GM12878 (cell line): Measurements from ENCODE around the gene MYO15A. TPM values are rescaled to one million over a fixed set of nuclear protein-coding genes. Genes with fewer than 3 reads are reported as not detected.

ENCODE experiments used
- BCL11A ChIP-seq: IDR thresholded peaks from 2 replicates; pipeline ENCODE4 v1.6.1; 2011; ENCODE audit warnings: low read depth, low read length
- BRCA1 ChIP-seq: IDR thresholded peaks from 2 replicates; pipeline ENCODE4 v1.6.1; 2011; ENCODE audit warnings: low read depth, low read length, improper control_type of control experiment
- CHD2 ChIP-seq: IDR thresholded peaks from 2 replicates; pipeline ENCODE4 v1.6.1; 2011; ENCODE audit warnings: low read depth, low read length, improper control_type of control experiment, borderline replicate concordance
- CREB1 ChIP-seq: IDR thresholded peaks from 2 replicates; pipeline ENCODE4 v1.6.1; 2012; ENCODE audit warnings: low read depth, mild to moderate bottlenecking, inconsistent platforms
- EZH2 ChIP-seq: IDR thresholded peaks from 2 replicates; pipeline ENCODE4 v1.6.1; 2012; ENCODE audit warnings: low read depth, mild to moderate bottlenecking, control low read depth, inconsistent platforms, low read length, borderline replicate concordance; ENCODE audit not compliant: control insufficient read depth
- HCFC1 ChIP-seq: fragments of 150-350 bp; IDR thresholded peaks from 2 replicates; pipeline ENCODE4 v1.6.1; 2014; ENCODE audit warnings: low read length
- KAT2A ChIP-seq: conservative IDR thresholded peaks from 2 replicates; pipeline ENCODE4 v1.6.1; 2011; ENCODE audit warnings: low read depth, low read length; ENCODE audit not compliant: control insufficient read depth
- MXI1 ChIP-seq: fragments of 150-350 bp; IDR thresholded peaks from 2 replicates; pipeline ENCODE4 v1.6.1; 2011; ENCODE audit warnings: low read depth, mild to moderate bottlenecking, inconsistent platforms, low read length, improper control_type of control experiment
- NFYB ChIP-seq: IDR thresholded peaks from 2 replicates; pipeline ENCODE4 v1.6.1; 2011; ENCODE audit warnings: low read depth, mild to moderate bottlenecking, low read length, improper control_type of control experiment, moderate library complexity; ENCODE audit not compliant: insufficient read depth
- NRF1 ChIP-seq: conservative IDR thresholded peaks from 2 replicates; pipeline ENCODE4 v1.6.1; 2011; ENCODE audit warnings: mild to moderate bottlenecking, low read depth, low read length, improper control_type of control experiment
- PBX3 ChIP-seq: IDR thresholded peaks from 2 replicates; pipeline ENCODE4 v1.6.1; 2011; ENCODE audit warnings: mild to moderate bottlenecking, low read depth, low read length, moderate library complexity; ENCODE audit not compliant: insufficient replicate concordance
- PKNOX1 ChIP-seq: fragments of 450-650 bp; IDR thresholded peaks from 2 replicates; pipeline ENCODE4 v1.6.1; 2016; ENCODE audit warnings: mild to moderate bottlenecking
- POLR2AphosphoS2 ChIP-seq: IDR thresholded peaks from 2 replicates; pipeline ENCODE4 v1.6.1; 2011; ENCODE audit warnings: low read depth, mild to moderate bottlenecking, low read length, improper control_type of control experiment, moderate library complexity
- POLR2AphosphoS5 ChIP-seq: IDR thresholded peaks from 2 replicates; pipeline ENCODE4 v1.6.1; 2011; ENCODE audit warnings: mild to moderate bottlenecking, low read length, inconsistent platforms
- SIX5 ChIP-seq: IDR thresholded peaks from 2 replicates; pipeline ENCODE4 v1.6.1; 2011; ENCODE audit warnings: mild to moderate bottlenecking, low read depth, low read length, moderate library complexity; ENCODE audit not compliant: severe bottlenecking
- SP1 ChIP-seq: IDR thresholded peaks from one replicate; pipeline ENCODE4 v1.6.1; 2011; ENCODE audit warnings: low read depth, low read length
- SREBF2 ChIP-seq: IDR thresholded peaks from 2 replicates; pipeline ENCODE4 v1.6.1; 2012; ENCODE audit warnings: mild to moderate bottlenecking, low read length
- TARDBP ChIP-seq: IDR thresholded peaks from 2 replicates; pipeline ENCODE4 v1.6.1; 2016; ENCODE audit warnings: borderline replicate concordance
- polyA plus RNA-seq, 11 experiments: library from polyadenylated mRNA; depleted of rRNA in 4 of 11; unstranded in 6 of 11; stranded (reverse) in 5 of 11; fragments of >200 nt; fragmentation: Nextera tagmentation in 4 of 11; fragmentation: Illumina TruSeq in 1 of 11; extraction: Ambion mirVana in 4 of 11; extraction: Trizol in 1 of 11; gene quantifications; 1 replicate in 1 of 11; 2 replicates in 10 of 11; pipeline versions ENCODE4 v1.2.1 to v1.2.3, GENCODE V29; 2011 to 2016; ENCODE audit warnings: inconsistent platforms in 2 of 11, missing spikeins in 2 of 11, low read depth in 1 of 11
- total RNA-seq, 4 experiments: library from RNA; depleted of rRNA in 3 of 4; stranded (reverse); fragments of >200 nt in 3 of 4; fragmentation: Illumina TruSeq in 1 of 4; extraction: Trizol in 1 of 4; gene quantifications; 2 replicates each; pipeline versions ENCODE4 v1.2.1 to v1.2.3, GENCODE V29; 2013 to 2021

Gene MYO15A
- total and polyA plus RNA-seq, 10 of the 15 experiments (the other 5 are each of a cell fraction or from before 2014, with no cell fraction given) = 0.03 to 0.77 (median 0.21) TPM; not detected in 4

- peak; percentile 65 for TF ChIP-seq PKNOX1
- no peak for TF ChIP-seq POLR2AphosphoS5
- no peak for TF ChIP-seq SREBF2
- TF ChIP-seq CHD2 = peak; percentile 39; the same call in 1 of the 2 replicates
- TF ChIP-seq BCL11A = no peak
- TF ChIP-seq NFYB = peak; percentile 76; the same call in 1 of the 2 replicates
- no peak for TF ChIP-seq BRCA1
- peak; percentile 91 for TF ChIP-seq PBX3
- peak; percentile 85 for TF ChIP-seq SIX5
- peak; percentile 53 for TF ChIP-seq SP1
- no peak for TF ChIP-seq EZH2
- peak; percentile 79 for TF ChIP-seq CREB1
- TF ChIP-seq POLR2AphosphoS2 = no peak
- TF ChIP-seq HCFC1 = peak; percentile 91
- 0 out of 2 replicates have a peak, but pooled peaks have one; percentile 65 for TF ChIP-seq TARDBP
- TF ChIP-seq NRF1 = peak; percentile 49
- TF ChIP-seq MXI1 = 0 out of 2 replicates have a peak, but pooled peaks have one; percentile 50
- TF ChIP-seq KAT2A = no peak
- TF ChIP-seq, all 136 proteins: peak for 19
Observed at GRCh38 chr17:18225121-18225641, 116.6 kb downstream of the MYO15A start, which contains the start of gene LLGL1 (continued).
